ENCODE results near the gene SLC25A12. TPM values are rescaled to one million over a fixed set of nuclear protein-coding genes. Genes with fewer than 3 reads are reported as not detected.

SLC25A12 gene
- total RNA-seq, 4 donors from 2014 or later = 9.6 to 18.2 (median 14.6) TPM

DNA sequence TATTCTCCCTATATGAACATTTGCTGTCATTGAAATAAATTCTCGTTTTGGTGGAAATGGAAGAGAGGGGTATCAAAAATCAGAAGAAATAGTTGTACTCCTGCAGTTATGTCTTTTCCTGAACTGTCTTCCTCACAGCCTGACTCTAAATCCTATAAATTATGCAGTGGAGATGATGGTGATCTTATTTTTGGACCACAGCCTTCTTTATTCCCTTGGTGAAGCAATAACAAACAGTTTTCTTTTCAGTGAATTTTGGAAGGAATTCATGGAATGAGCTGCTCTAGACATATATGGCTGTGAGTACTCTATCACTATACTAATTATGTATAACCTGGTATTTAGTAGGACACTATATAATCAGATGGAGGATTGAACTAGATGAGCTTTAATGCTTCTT is 1.7 kb upstream of the SLC25A12 start:
- TF ChIP-seq, protein P1, sequence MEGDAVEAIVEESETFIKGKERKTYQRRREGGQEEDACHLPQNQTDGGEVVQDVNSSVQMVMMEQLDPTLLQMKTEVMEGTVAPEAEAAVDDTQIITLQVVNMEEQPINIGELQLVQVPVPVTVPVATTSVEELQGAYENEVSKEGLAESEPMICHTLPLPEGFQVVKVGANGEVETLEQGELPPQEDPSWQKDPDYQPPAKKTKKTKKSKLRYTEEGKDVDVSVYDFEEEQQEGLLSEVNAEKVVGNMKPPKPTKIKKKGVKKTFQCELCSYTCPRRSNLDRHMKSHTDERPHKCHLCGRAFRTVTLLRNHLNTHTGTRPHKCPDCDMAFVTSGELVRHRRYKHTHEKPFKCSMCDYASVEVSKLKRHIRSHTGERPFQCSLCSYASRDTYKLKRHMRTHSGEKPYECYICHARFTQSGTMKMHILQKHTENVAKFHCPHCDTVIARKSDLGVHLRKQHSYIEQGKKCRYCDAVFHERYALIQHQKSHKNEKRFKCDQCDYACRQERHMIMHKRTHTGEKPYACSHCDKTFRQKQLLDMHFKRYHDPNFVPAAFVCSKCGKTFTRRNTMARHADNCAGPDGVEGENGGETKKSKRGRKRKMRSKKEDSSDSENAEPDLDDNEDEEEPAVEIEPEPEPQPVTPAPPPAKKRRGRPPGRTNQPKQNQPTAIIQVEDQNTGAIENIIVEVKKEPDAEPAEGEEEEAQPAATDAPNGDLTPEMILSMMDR (IDR thresholded peaks at IDR 0.05) = no peak
- no peak for TF ChIP-seq POLR2A (IDR thresholded peaks at IDR 0.05)
- DNase-seq = no peak
- H3K27ac ChIP-seq = no peak overlapping the region

DNA sequence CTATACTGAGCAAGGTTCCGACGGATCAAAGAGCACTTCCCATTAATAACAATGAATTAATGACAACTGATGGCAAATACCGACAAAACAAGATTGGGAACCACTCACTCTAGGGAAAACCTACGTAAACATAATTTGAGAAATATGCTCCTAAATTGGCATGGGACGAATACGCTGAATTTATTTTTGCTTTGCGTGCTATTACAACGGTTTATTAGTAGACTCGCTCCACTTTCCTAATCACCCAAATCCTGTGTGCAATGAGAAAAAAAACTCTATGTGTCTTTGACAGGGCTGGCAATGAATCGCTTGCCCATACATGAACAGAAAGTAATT is 536 bp upstream of the SLC25A12 start:
- Histone ChIP-seq H3K27me3 (no peaks in the 10 kb centered on the region), H3K4me1 (peaks cover 0 to 6% (median 6%) of the 10 kb centered on the region in 4 donors), H3K27ac (peak overlapping the region; percentile 36 to 79 (median 72)), H3K9me3 (no peaks in the 10 kb centered on the region), H3K36me3 (no peaks in the 10 kb centered on the region), H3K4me3 (peak overlapping the region; percentile 61 to 91 (median 63))
- DNase-seq = no peak
- TF ChIP-seq, protein P1 (IDR thresholded peaks at IDR 0.05) = no peak
- TF ChIP-seq POLR2A (IDR thresholded peaks at IDR 0.05) = no peak

More for the DNA sequence above, 1.7 kb upstream of the SLC25A12 start:
- Histone ChIP-seq H3K9me3 (no peaks in the 10 kb centered on the region), H3K4me3 (no peak overlapping the region), H3K36me3 (no peaks in the 10 kb centered on the region), H3K4me1 (peaks cover 0 to 6% (median 6%) of the 10 kb centered on the region in 4 donors), H3K27me3 (no peaks in the 10 kb centered on the region)

DNA sequence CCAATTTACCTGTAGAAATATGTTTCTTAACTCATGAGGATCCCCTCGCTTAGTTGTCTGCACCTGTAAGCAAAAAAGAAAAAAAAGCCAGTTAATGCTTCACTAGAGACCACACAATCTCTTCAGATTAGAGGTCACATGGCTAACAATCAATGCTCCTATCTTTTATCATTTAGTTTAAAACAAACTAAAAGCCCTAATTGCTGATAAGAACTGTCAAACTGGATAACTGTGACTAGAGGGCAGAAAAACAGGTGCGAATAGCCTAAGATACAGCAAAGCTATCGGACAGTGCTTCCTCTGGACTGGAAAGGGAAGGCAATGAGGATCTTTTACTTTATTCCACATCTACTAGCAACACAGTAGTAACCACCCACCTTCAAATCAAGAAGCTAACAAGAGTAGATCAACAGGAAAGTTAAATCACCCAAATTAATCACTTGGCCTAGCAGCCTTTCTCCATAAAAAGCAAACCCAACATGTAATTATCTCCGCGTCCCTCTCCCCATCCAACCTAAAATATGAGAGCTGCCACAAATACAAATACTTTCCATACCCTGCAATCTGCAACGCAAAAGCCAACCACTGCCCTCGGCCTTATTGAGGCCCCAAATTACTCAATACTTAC is 734 bp downstream of the SLC25A12 start:
- no peak for DNase-seq
- TF ChIP-seq POLR2A (IDR thresholded peaks at IDR 0.05) = no peak
- TF ChIP-seq, protein P1 (IDR thresholded peaks at IDR 0.05) = no peak
- Histone ChIP-seq H3K36me3 (no peaks in the 10 kb centered on the region), H3K4me1 (peaks cover 0 to 6% (median 6%) of the 10 kb centered on the region in 4 donors), H3K27ac (peak overlapping the region; percentile 36 to 79 (median 72)), H3K4me3 (peak overlapping the region; percentile 61 to 91 (median 63)), H3K27me3 (no peaks in the 10 kb centered on the region), H3K9me3 (no peaks in the 10 kb centered on the region)

DNA sequence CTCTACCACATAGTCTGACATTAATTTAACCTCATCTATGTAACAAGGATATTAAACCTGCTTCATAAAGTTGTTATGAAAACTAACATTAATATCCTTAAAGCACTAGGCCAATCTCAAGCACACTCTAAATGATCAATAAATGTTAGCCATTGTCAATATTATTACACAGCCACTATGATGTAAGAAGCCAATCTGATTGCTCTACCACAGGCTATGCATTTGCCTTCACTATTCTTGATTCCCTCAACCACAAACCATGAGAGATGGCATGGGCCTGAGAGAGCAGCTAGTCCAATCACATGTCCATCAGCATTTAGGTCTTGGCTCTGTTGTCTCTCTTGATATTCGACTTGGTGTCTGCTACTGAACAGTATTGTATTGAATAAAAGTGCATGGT is 4.2 kb downstream of the SLC25A12 start:
- Histone ChIP-seq H3K9me3 (no peaks in the 10 kb centered on the region), H3K36me3 (no peaks in the 10 kb centered on the region), H3K27ac (no peak overlapping the region), H3K4me3 (no peak overlapping the region), H3K27me3 (no peaks in the 10 kb centered on the region), H3K4me1 (peaks cover 0 to 6% (median 6%) of the 10 kb centered on the region in 4 donors)
- TF ChIP-seq, protein P1 (IDR thresholded peaks at IDR 0.05) = no peak
- TF ChIP-seq POLR2A (IDR thresholded peaks at IDR 0.05) = no peak
- no peak for DNase-seq

DNA sequence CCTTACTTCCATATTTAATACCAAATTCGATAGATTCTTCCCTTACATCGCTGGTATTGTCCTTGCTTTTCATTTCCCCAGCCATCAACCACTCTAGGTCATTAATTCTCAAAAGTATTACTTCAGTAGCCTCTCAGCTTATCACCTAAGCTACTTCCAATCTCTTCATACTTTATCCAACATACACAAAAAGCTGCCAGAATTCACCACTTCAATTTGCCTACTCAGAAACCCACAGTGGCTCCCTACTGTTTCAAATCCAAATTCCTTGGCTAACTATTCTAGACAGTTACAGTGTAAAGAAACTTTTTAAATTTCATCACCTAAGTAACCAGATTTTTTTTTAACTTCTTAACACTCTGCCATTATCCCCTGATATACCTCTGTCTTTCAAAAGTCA is 4.7 kb downstream of the SLC25A12 start:
- no peak for DNase-seq

More for the DNA sequence above, 4.7 kb downstream of the SLC25A12 start:
- Histone ChIP-seq H3K27me3 (no peaks in the 10 kb centered on the region), H3K4me1 (peaks cover 0 to 6% (median 6%) of the 10 kb centered on the region in 4 donors), H3K27ac (no peak overlapping the region), H3K4me3 (no peak overlapping the region), H3K9me3 (no peaks in the 10 kb centered on the region), H3K36me3 (no peaks in the 10 kb centered on the region)
- TF ChIP-seq POLR2A (IDR thresholded peaks at IDR 0.05) = no peak
- TF ChIP-seq, protein P1 (IDR thresholded peaks at IDR 0.05) = no peak

Data from Peyer's patch (tissue), 4 donors.